HEK293 (cell line): ENCODE results near the gene ERN2.

Experiments
- EGR2 ChIP-seq: fragments of 450-650 bp; formaldehyde crosslinking; IDR thresholded peaks from 2 replicates; pipeline ENCODE4 v1.5.1; 2016; ENCODE audit warnings: low read depth, missing biosample characterization, missing genetic modification characterization
- SALL2 ChIP-seq: fragments of 450-650 bp; formaldehyde crosslinking; IDR thresholded peaks from 2 replicates; pipeline ENCODE4 v1.5.0; 2017; ENCODE audit warnings: missing biosample characterization, mild to moderate bottlenecking, missing genetic modification characterization, borderline replicate concordance
- SP3 ChIP-seq: fragments of 450-650 bp; formaldehyde crosslinking; IDR thresholded peaks from 2 replicates; pipeline ENCODE4 v1.5.1; 2016; ENCODE audit warnings: missing biosample characterization, missing genetic modification characterization
- TRIM28 ChIP-seq: IDR thresholded peaks from 2 replicates; pipeline ENCODE4 v1.6.1; 2011; ENCODE audit warnings: low read length, control low read depth, borderline replicate concordance
- YY1 ChIP-seq: fragments of 450-650 bp; formaldehyde crosslinking; IDR thresholded peaks from 2 replicates; pipeline ENCODE4 v1.5.1; 2018; ENCODE audit warnings: missing biosample characterization, missing genetic modification characterization
- YY2 ChIP-seq: fragments of 450-650 bp; formaldehyde crosslinking; IDR thresholded peaks from 2 replicates; pipeline ENCODE4 v1.5.1; 2016; ENCODE audit warnings: missing biosample characterization, missing genetic modification characterization
- ZBTB17 ChIP-seq: fragments of 450-650 bp; formaldehyde crosslinking; IDR thresholded peaks from 2 replicates; pipeline ENCODE4 v1.5.1; 2016; ENCODE audit warnings: missing biosample characterization, missing genetic modification characterization
- ZEB2 ChIP-seq: fragments of 450-650 bp; formaldehyde crosslinking; IDR thresholded peaks from 2 replicates; pipeline ENCODE4 v1.5.1; 2016; ENCODE audit warnings: missing biosample characterization, missing genetic modification characterization
- ZIC2 ChIP-seq: fragments of 450-650 bp; formaldehyde crosslinking; IDR thresholded peaks from 2 replicates; pipeline ENCODE4 v1.5.1; 2016; ENCODE audit warnings: missing biosample characterization, missing genetic modification characterization
- ZNF132 ChIP-seq: fragments of 450-650 bp; formaldehyde crosslinking; IDR thresholded peaks from 2 replicates; pipeline ENCODE4 v1.5.1; 2017; ENCODE audit warnings: missing biosample characterization, missing genetic modification characterization, borderline replicate concordance
- ZNF157 ChIP-seq: fragments of 450-650 bp; formaldehyde crosslinking; IDR thresholded peaks from 2 replicates; pipeline ENCODE4 v1.5.1; 2016; ENCODE audit warnings: missing biosample characterization, missing genetic modification characterization
- ZNF175 ChIP-seq: fragments of 450-650 bp; formaldehyde crosslinking; IDR thresholded peaks from 2 replicates; pipeline ENCODE4 v1.5.1; 2016; ENCODE audit warnings: missing biosample characterization, missing genetic modification characterization
- ZNF2 ChIP-seq: fragments of 450-650 bp; formaldehyde crosslinking; IDR thresholded peaks from 2 replicates; pipeline ENCODE4 v1.5.1; 2016; ENCODE audit warnings: missing biosample characterization, missing genetic modification characterization
- ZNF292 ChIP-seq: fragments of 450-650 bp; formaldehyde crosslinking; IDR thresholded peaks from 2 replicates; pipeline ENCODE4 v1.5.1; 2016; ENCODE audit warnings: low read depth, missing biosample characterization, missing genetic modification characterization, borderline replicate concordance
- ZNF501 ChIP-seq: fragments of 450-650 bp; formaldehyde crosslinking; IDR thresholded peaks from 2 replicates; pipeline ENCODE4 v1.5.1; 2016; ENCODE audit warnings: missing biosample characterization, missing genetic modification characterization
- ZNF510 ChIP-seq: fragments of 450-650 bp; formaldehyde crosslinking; IDR thresholded peaks from 2 replicates; pipeline ENCODE4 v1.5.1; 2018; ENCODE audit warnings: mild to moderate bottlenecking, missing genetic modification characterization, missing biosample characterization; ENCODE audit not compliant: insufficient replicate concordance
- ZNF549 ChIP-seq: fragments of 450-650 bp; IDR thresholded peaks from 2 replicates; pipeline ENCODE4 v1.5.1; 2018; ENCODE audit warnings: missing biosample characterization, missing genetic modification characterization, mild to moderate bottlenecking, inconsistent platforms, moderate library complexity
- ZNF558 ChIP-seq: fragments of 450-650 bp; formaldehyde crosslinking; IDR thresholded peaks from 2 replicates; pipeline ENCODE4 v1.5.1; 2016; ENCODE audit warnings: missing biosample characterization, missing genetic modification characterization
- ZNF596 ChIP-seq: fragments of 450-650 bp; IDR thresholded peaks from 2 replicates; pipeline ENCODE4 v1.5.0; 2018; ENCODE audit warnings: missing biosample characterization, mild to moderate bottlenecking, missing genetic modification characterization, moderate library complexity
- ZNF623 ChIP-seq: fragments of 450-650 bp; formaldehyde crosslinking; IDR thresholded peaks from 2 replicates; pipeline ENCODE4 v1.5.1; 2016; ENCODE audit warnings: missing biosample characterization, missing genetic modification characterization
- ZNF626 ChIP-seq: fragments of 450-650 bp; sonication (Bioruptor Pico); formaldehyde crosslinking; IDR thresholded peaks from 2 replicates; pipeline ENCODE4 v1.5.1; 2018; ENCODE audit warnings: missing biosample characterization, missing genetic modification characterization, inconsistent platforms
- ZNF777 ChIP-seq: fragments of 450-650 bp; formaldehyde crosslinking; IDR thresholded peaks from 2 replicates; pipeline ENCODE4 v1.5.1; 2017; ENCODE audit warnings: missing biosample characterization, missing genetic modification characterization, borderline replicate concordance
- TF ChIP-seq, protein P1 (sequence below): fragments of 450-650 bp; formaldehyde crosslinking; IDR thresholded peaks from 2 replicates; pipeline ENCODE4 v1.5.1; 2016; ENCODE audit warnings: missing biosample characterization, missing genetic modification characterization
- TF ChIP-seq, protein P2 (sequence below): fragments of 450-650 bp; formaldehyde crosslinking; conservative IDR thresholded peaks from 2 replicates; pipeline ENCODE4 v1.5.1; 2016; ENCODE audit warnings: low read depth, missing biosample characterization, missing genetic modification characterization
- TF ChIP-seq, protein P3 (sequence below): fragments of 450-650 bp; formaldehyde crosslinking; IDR thresholded peaks from 2 replicates; pipeline ENCODE4 v1.5.1; 2016; ENCODE audit warnings: missing biosample characterization, missing genetic modification characterization
- TF ChIP-seq, protein P4 (sequence below): fragments of 450-650 bp; IDR thresholded peaks from 2 replicates; pipeline ENCODE4 v1.5.1; 2018; ENCODE audit warnings: missing biosample characterization, missing genetic modification characterization
- TF ChIP-seq, protein P5 (sequence below): fragments of 450-650 bp; formaldehyde crosslinking; IDR thresholded peaks from 2 replicates; pipeline ENCODE4 v1.5.1; 2016; ENCODE audit warnings: missing biosample characterization, missing genetic modification characterization

Gene ERN2

DNA sequence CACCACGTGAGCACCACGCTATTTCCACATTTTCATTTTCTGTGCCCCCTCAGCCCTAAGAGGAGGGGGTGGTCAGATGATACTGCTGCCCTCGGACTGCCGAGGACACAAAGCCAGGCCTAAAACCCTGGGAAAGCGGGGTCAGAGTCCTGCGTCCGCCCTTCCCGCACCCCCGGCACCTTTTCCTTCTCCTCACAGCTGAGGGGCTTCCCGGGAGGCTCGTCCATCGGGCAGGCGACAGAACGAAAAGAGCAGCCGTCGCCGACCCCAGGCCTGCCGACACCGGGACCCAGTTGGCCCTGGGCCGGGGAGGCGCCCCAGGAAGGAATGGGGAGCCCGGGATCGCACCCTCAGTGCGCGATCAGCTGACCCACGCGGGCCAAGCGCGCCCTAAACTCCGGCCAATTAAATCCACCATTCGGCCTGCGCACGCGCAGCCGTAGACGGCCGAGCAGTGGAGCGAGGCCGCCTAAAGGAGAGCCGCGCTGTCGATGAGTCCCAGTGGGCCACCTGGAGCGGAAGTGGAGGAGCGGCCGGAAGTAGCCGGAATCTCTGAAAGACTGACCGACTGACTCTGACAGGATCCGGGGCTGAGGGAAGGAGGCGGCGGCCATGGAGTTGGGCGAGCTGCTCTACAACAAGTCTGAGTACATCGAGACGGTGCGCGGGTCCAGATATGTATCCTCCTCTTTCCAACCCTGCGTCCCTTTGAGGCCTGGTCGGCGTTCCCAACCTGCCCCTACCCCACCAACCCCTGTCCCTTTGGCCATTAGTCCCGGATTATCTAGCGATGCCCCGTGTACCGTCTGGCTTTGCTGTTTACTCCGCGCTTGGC lies 71.9 kb downstream of the ERN2 start, which contains the start of the genes DCTN5 and PALB2 (continued):
- TF ChIP-seq, protein P1, sequence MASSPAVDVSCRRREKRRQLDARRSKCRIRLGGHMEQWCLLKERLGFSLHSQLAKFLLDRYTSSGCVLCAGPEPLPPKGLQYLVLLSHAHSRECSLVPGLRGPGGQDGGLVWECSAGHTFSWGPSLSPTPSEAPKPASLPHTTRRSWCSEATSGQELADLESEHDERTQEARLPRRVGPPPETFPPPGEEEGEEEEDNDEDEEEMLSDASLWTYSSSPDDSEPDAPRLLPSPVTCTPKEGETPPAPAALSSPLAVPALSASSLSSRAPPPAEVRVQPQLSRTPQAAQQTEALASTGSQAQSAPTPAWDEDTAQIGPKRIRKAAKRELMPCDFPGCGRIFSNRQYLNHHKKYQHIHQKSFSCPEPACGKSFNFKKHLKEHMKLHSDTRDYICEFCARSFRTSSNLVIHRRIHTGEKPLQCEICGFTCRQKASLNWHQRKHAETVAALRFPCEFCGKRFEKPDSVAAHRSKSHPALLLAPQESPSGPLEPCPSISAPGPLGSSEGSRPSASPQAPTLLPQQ (tag by site-specific recombination) = no peak
- TF ChIP-seq SALL2 (no peak), ZNF623 (no peak), ZBTB17 (tag by site-specific recombination) (peak; percentile 100), ZNF510 (tag by site-specific recombination) (no peak), ZNF501 (tag by site-specific recombination) (no peak), ZEB2 (0 out of 2 replicates have a peak, but pooled peaks have one; percentile 31), TRIM28 (0 out of 2 replicates have a peak, but pooled peaks have one; percentile 11), ZNF777 (tag by site-specific recombination) (no peak), ZNF292 (tag by site-specific recombination) (0 out of 2 replicates have a peak, but pooled peaks have one; percentile 18), ZNF558 (no peak), YY2 (tag by site-specific recombination) (0 out of 2 replicates have a peak, but pooled peaks have one; percentile 45), SP3 (peak; percentile 23; the same call in 1 of the 2 replicates), ZNF626 (no peak), YY1 (tag by site-specific recombination) (peak; percentile 69), ZNF157 (tag by site-specific recombination) (no peak), EGR2 (tag by site-specific recombination) (0 out of 2 replicates have a peak, but pooled peaks have one; percentile 3), ZNF2 (tag by site-specific recombination) (0 out of 2 replicates have a peak, but pooled peaks have one; percentile 12), ZNF596 (tag by site-specific recombination) (no peak), ZIC2 (tag by site-specific recombination) (no peak), ZNF175 (no peak), ZNF549 (no peak), ZNF132 (no peak)
- TF ChIP-seq, protein P2, sequence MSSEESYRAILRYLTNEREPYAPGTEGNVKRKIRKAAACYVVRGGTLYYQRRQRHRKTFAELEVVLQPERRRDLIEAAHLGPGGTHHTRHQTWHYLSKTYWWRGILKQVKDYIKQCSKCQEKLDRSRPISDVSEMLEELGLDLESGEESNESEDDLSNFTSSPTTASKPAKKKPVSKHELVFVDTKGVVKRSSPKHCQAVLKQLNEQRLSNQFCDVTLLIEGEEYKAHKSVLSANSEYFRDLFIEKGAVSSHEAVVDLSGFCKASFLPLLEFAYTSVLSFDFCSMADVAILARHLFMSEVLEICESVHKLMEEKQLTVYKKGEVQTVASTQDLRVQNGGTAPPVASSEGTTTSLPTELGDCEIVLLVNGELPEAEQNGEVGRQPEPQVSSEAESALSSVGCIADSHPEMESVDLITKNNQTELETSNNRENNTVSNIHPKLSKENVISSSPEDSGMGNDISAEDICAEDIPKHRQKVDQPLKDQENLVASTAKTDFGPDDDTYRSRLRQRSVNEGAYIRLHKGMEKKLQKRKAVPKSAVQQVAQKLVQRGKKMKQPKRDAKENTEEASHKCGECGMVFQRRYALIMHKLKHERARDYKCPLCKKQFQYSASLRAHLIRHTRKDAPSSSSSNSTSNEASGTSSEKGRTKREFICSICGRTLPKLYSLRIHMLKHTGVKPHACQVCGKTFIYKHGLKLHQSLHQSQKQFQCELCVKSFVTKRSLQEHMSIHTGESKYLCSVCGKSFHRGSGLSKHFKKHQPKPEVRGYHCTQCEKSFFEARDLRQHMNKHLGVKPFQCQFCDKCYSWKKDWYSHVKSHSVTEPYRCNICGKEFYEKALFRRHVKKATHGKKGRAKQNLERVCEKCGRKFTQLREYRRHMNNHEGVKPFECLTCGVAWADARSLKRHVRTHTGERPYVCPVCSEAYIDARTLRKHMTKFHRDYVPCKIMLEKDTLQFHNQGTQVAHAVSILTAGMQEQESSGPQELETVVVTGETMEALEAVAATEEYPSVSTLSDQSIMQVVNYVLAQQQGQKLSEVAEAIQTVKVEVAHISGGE (tag by site-specific recombination) = peak; percentile 96
- TF ChIP-seq, protein P3, sequence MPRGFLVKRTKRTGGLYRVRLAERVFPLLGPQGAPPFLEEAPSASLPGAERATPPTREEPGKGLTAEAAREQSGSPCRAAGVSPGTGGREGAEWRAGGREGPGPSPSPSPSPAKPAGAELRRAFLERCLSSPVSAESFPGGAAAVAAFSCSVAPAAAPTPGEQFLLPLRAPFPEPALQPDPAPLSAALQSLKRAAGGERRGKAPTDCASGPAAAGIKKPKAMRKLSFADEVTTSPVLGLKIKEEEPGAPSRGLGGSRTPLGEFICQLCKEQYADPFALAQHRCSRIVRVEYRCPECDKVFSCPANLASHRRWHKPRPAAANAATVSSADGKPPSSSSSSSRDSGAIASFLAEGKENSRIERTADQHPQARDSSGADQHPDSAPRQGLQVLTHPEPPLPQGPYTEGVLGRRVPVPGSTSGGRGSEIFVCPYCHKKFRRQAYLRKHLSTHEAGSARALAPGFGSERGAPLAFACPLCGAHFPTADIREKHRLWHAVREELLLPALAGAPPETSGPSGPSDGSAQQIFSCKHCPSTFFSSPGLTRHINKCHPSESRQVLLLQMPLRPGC (tag by site-specific recombination) = no peak; the same call in 1 of the 2 replicates
- TF ChIP-seq, protein P4, sequence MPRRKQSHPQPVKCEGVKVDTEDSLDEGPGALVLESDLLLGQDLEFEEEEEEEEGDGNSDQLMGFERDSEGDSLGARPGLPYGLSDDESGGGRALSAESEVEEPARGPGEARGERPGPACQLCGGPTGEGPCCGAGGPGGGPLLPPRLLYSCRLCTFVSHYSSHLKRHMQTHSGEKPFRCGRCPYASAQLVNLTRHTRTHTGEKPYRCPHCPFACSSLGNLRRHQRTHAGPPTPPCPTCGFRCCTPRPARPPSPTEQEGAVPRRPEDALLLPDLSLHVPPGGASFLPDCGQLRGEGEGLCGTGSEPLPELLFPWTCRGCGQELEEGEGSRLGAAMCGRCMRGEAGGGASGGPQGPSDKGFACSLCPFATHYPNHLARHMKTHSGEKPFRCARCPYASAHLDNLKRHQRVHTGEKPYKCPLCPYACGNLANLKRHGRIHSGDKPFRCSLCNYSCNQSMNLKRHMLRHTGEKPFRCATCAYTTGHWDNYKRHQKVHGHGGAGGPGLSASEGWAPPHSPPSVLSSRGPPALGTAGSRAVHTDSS (tag by site-specific recombination) = no peak
- TF ChIP-seq, protein P5, sequence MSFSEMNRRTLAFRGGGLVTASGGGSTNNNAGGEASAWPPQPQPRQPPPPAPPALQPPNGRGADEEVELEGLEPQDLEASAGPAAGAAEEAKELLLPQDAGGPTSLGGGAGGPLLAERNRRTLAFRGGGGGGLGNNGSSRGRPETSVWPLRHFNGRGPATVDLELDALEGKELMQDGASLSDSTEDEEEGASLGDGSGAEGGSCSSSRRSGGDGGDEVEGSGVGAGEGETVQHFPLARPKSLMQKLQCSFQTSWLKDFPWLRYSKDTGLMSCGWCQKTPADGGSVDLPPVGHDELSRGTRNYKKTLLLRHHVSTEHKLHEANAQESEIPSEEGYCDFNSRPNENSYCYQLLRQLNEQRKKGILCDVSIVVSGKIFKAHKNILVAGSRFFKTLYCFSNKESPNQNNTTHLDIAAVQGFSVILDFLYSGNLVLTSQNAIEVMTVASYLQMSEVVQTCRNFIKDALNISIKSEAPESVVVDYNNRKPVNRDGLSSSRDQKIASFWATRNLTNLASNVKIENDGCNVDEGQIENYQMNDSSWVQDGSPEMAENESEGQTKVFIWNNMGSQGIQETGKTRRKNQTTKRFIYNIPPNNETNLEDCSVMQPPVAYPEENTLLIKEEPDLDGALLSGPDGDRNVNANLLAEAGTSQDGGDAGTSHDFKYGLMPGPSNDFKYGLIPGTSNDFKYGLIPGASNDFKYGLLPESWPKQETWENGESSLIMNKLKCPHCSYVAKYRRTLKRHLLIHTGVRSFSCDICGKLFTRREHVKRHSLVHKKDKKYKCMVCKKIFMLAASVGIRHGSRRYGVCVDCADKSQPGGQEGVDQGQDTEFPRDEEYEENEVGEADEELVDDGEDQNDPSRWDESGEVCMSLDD (tag by site-specific recombination) = peak; percentile 95
